ENCODE measurements around the gene RAD51AP1.

The RAD51AP1 gene

DNA sequence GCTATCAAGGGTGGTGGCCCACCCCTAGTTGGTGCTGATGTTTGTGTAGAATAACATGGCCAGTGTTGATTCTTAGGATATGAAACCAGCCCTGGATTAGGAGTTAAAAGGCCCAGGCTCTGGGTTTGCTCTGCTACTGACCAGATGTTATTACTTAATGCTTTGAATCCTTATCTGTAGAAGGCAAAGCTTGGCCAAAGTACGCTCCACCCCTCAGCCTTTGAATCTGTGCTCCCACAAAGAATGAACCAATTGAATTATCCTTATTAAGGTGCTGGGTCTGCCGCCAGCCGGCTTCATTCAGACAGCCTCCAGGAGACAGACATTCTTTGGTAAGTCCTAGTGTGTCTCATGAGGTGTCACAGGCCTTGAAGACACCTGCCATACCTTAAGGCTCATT lies 68.4 kb downstream of the RAD51AP1 start:
- H3K4me3 ChIP-seq (ENCODE audit: low read depth, low read length): no peak overlapping the region
- DNase-seq (ENCODE audit: low read depth): no peak
- TF ChIP-seq, protein P1, sequence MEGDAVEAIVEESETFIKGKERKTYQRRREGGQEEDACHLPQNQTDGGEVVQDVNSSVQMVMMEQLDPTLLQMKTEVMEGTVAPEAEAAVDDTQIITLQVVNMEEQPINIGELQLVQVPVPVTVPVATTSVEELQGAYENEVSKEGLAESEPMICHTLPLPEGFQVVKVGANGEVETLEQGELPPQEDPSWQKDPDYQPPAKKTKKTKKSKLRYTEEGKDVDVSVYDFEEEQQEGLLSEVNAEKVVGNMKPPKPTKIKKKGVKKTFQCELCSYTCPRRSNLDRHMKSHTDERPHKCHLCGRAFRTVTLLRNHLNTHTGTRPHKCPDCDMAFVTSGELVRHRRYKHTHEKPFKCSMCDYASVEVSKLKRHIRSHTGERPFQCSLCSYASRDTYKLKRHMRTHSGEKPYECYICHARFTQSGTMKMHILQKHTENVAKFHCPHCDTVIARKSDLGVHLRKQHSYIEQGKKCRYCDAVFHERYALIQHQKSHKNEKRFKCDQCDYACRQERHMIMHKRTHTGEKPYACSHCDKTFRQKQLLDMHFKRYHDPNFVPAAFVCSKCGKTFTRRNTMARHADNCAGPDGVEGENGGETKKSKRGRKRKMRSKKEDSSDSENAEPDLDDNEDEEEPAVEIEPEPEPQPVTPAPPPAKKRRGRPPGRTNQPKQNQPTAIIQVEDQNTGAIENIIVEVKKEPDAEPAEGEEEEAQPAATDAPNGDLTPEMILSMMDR (IDR thresholded peaks at IDR 0.05; ENCODE audit: control insufficient read depth, extremely low read depth, insufficient read depth): no peak

DNA sequence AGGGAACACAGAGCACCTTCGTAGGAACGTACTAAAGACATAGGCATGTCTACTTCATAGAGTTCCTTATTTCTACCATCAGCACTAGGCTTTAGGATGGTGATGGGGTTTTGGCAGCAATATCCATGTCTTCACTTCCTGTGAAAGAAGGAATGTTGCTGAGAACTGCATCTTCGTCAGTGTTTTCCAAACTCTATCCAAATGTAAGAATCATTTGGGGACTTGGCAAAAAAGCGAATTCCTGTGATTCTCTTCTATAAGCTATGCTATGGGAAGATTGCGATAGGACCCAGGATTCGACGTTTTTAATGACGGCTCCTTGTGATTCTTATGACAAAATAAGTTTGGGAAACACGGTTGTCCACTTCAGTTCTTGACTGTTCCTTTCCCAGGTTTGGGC lies 70.4 kb downstream of the RAD51AP1 start:
- DNase-seq (ENCODE audit: low read depth): no peak
- no peak overlapping the region for H3K4me3 ChIP-seq (ENCODE audit: low read depth, low read length)
- TF ChIP-seq, protein P1 (IDR thresholded peaks at IDR 0.05; ENCODE audit: control insufficient read depth, extremely low read depth, insufficient read depth): no peak

Data from LNCaP clone FGC (cell line).